Stimulated activated CD4-positive, alpha-beta T cell treated with anti-CD3 and anti-CD28 coated beads, Interleukin-12 subunit alpha, Interleukin-12 subunit beta, amount 100 ng/mL, for 48 hours (primary cell): ENCODE data around the gene ZBP1.
A peak's percentile ranks its signal among the peaks of the same experiment; 100 is the strongest.

Source experiments
- DNase-seq, 3 donors: peaks; one replicate each; pipeline ENCODE4 v3.0.0-alpha.2; 2020; ENCODE audit warnings: low read depth in 2 of 3, low spot score in 1 of 3

ZBP1 gene

GRCh38 chr20:57658833-57659516 lies 38.7 kb upstream of the ZBP1 start:
- DNase-seq, result no peak

- DNase-seq, result no peak
These were observed 38.2 kb upstream of the ZBP1 start for GRCh38 chr20:57658447-57658832.

GRCh38 chr20:57657535-57658446 lies 37.6 kb upstream of the ZBP1 start:
- DNase-seq, result no peak

- no peak for DNase-seq
These were observed 36.8 kb upstream of the ZBP1 start for GRCh38 chr20:57656821-57657534.

GRCh38 chr20:57656252-57656820 lies 36.1 kb upstream of the ZBP1 start:
- DNase-seq, result no peak

- no peak for DNase-seq
These were observed 35.6 kb upstream of the ZBP1 start for GRCh38 chr20:57655809-57656155.

- DNase-seq, result no peak
These were observed 35.0 kb upstream of the ZBP1 start for GRCh38 chr20:57654998-57655808.

GRCh38 chr20:57654363-57654997 lies 34.3 kb upstream of the ZBP1 start:
- DNase-seq, result peak; percentile 36 to 61 (median 43)

- no peak for DNase-seq
These were observed 33.7 kb upstream of the ZBP1 start for GRCh38 chr20:57653910-57654309.

GRCh38 chr20:57653546-57653900 lies 33.3 kb upstream of the ZBP1 start:
- DNase-seq, result no peak

- DNase-seq, result no peak
These were observed 32.6 kb upstream of the ZBP1 start for GRCh38 chr20:57652606-57653545.

GRCh38 chr20:57651881-57652605 lies 31.8 kb upstream of the ZBP1 start:
- no peak for DNase-seq

- DNase-seq, result no peak
These were observed 30.7 kb upstream of the ZBP1 start for GRCh38 chr20:57650756-57651483.

GRCh38 chr20:57650266-57650665 lies 30.0 kb upstream of the ZBP1 start:
- DNase-seq, result no peak

GRCh38 chr20:57649617-57650015 lies 29.4 kb upstream of the ZBP1 start:
- DNase-seq, result no peak

- DNase-seq, result no peak
These were observed 28.8 kb upstream of the ZBP1 start for GRCh38 chr20:57648878-57649616.
